GM18951 (cell line): ENCODE measurements around the gene ZBTB7A.

ENCODE experiments used
- POLR2A ChIP-seq: IDR thresholded peaks from 4 replicates; pipeline ENCODE4 v1.6.1; 2011; ENCODE audit warnings: mild to moderate bottlenecking; ENCODE audit not compliant: insufficient read length, insufficient read depth; ENCODE audit errors: extremely low read depth
- in situ Hi-C: fragments of 300-500 bp; cut with MboI; formaldehyde crosslinking; loops from one replicate; pipeline ENCODE4 v1.12.0; 2022; ENCODE audit warnings: low sequenced_read_pairs, mixed read lengths, inconsistent platforms; ENCODE audit not compliant: unreplicated experiment

ZBTB7A gene

DNA sequence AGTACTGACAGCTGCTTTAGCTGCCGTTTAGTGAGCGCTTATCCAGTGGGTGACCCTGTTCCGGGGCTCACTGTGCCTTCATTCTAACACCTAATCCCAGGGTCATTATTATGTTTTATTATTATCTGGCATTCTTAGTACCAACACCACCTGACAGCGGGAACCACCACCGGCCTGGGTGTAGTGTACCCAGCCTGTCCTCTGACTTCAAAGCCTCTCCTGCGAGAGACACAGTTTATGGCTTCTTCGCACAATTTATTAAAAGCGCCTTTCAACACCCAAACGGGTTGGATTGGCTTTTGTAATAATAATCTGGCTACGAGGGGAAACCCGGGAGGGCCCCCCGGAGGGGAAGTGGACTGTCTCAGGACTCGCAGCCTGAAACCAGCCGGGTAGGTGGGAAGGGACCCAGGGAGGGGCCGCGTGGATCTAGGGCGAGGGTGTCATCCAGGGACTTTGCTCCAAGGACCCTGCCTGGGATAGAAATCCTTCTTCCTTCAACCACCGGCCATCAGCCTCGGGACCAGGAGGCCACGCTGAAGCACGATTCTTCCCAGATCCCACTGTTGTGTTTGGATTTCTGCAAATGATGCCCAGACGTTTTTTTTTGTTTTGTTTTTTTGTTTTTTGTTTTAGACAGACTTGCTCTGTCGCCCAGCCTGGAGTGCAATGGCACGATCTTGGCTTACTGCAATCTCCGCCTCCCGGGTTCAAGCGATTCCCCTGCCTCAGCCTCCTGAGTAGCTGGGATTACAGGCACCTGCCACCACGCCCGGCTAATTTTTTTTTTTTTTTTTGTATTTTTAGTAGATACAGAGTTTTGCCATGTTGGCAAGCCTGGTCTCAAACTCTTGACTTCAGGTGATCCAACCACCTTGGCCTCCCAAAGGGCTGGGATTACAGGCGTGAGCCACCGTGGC, 1.6 kb upstream of the ZBTB7A start:
- no peak for TF ChIP-seq POLR2A
- in situ Hi-C loops: no loop called here

DNA sequence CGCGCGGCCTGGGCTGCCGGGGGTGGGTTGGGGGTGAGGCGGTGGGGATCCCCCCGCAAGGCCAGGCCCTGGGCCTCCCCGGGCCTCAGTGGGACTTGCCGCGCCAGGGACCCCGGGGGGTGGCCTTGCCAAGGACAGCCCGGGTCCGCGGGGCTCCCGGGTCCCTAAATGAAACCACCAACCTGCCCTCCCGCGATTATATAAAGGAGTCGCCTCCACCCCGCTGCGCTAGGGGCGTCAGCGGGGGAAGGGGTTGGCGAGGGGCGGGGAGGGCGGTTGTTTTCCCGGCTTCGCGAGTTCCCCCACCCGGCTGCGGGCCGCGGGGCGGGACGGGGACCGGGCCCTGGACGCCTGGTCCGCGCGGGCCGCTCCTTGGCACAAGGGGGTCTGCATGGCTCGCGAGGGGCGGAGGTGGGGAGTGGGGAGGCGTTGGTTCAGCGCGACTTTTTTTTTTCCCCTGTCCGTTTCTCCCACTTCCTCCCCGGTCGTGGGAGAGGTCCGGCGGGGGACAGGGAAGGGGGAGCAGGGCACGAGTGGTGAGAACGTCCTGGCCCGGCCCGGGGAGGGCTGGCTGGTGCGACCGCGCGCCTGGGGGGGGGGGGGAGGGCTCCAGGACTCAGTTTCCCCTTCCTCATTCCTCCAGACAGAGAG, 822 bp upstream of the ZBTB7A start:
- in situ Hi-C loops: no loop called here
- TF ChIP-seq POLR2A: peak; percentile 6

DNA sequence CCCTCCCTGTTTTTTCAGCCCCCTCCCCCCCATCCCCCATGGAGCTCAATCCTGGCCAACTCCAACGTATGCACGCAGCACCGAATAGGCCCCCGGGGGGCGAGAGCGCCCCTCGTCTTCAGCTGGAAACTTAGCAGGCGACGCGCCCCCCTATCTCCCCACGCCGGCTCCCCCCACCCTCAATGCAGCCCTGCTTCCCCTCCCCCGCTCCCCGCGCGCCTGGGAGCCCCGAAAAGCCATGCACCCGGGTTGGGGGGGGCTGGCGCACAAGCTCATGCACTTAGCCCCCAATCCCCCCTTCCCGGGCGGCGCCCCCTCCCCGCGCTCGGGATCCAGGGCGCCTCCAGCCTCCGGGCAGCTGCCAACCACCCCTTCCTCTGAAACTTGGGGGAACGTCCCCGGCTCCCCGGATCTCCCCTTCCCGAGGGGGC, 508 bp downstream of the ZBTB7A start:
- no peak for TF ChIP-seq POLR2A
- in situ Hi-C loops: no loop called here

DNA sequence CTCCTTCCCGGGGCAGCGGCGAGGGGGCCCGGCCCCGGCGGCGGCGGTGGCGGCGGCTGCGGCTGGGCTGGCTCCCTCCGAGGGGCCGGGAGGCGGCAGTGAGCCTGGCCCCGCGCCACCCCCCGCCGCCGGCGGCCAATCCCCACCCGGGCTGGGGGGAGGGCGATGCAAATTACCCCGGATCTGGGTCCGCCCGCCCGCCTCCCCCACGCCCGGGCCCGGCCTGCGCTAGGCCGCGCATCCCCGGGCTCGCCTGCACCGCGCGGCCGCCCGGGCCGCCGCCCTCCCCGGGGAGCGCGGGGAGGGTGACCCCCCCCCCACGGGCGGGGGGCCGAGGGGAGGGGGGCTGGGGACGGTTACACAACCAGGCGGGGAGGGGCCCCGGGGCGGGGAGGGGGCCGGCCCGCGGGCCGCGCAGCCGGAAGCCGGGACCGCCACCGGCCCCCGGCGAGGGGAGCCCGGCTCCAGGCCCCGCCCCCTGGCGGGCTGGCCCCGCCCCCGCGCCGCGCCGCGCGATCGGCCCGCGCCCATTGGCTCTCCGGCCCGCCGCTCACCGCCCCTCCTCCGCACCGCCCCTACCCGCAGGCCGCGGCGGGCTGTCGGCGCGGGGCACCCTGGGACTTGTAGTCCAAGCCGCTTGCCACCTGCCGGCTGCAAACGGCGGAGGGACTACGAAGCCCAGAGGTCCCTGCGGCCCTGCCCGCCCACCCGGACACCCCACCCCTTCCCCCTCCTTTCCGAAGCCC, 1.1 kb downstream of the ZBTB7A start:
- in situ Hi-C loops: no loop called here
- peak; percentile 54 for TF ChIP-seq POLR2A

DNA sequence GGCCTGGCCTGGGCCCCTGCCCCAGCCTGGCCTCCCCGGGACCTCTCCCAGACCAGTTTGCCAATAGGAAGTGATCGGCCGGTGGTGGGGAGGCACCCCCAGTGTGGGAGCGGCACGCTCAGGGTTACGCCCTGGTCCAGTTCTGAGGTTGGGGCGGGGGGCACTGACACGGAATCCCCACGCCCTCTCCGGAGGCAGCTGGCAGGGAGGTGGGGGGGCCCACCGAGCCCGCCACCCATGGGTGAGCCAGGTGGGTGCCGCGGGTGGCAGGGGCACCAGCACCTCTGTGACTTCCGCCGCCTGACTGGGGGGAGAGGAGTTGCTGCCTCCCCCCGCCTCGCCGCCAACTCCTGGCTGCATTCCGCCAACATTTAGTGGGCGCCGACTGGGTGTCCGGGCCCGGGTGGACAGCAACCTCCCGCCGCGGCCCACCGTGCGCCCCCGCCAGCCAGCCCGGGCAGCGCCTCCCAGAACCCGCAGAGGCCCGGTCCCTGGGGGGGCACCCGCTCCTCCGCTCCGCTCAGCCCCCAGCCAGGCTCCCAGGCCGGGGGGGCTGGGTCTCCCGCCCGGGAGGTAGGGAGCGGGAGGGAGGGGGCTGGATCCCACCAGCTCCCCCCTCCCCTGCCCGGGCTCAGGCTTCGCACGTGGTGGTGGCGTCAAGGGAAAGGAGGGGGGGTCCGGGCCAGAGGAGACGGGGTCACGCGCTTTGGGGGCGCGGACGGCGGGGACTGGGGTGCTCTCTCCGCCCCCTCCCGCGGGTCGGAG, 2.0 kb downstream of the ZBTB7A start:
- in situ Hi-C loops: no loop called here
- no peak for TF ChIP-seq POLR2A

DNA sequence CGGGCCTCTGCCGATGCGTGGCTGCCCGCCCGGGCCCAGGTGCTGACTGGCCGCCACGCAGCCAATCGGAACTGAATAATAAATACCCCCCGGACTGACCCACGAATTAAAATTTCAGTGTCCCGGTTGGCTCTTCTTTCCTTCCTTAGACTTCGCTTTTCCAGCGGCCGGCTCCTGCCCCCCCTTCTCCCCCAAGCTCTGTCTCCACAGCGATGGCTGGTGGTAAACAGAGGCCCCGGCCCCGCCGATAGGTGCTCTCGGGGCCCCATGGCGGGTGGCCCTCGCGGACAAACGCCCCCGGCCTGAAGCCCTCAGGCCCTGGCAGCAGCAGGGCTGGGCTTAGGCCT, 2.6 kb downstream of the ZBTB7A start:
- TF ChIP-seq POLR2A: no peak
- in situ Hi-C loops: no loop called here

DNA sequence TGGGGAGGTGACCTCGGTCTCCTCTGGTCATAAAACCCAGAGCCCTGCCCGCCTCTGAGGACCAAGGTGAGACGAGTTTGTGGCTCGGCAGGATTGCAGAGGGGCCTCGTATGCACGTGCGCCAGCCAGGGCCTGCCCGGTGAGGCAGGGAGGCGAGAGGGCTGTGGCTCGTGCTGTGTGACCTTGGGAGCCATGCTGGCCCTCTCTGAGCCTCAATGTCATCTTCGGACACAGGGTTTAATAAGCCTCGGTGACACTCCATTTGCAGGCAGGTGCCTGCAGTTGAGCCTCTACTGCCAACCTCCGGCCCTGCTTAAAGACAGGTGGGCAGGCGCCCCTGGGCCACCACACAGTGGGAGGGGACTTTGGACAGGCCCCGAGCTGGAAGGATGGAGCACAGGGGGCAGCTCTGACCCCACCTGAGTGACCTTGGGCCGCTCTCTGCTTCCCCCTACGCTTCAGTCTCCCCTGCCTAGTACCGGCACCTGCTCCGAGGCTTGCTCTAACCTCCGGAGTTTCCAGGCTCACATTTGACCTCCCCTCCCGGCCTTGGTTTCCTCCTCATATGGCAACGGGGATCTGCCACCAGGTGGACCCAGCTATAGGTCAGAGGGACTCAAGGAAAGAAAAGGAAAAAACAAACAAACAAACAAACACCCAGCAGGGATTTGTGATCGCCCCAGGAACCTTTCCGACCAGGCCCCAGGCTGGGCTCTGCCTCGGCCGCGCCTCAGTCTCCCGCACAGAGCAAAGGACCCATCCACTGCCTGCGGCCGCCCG, 3.1 kb downstream of the ZBTB7A start:
- no peak for TF ChIP-seq POLR2A
- in situ Hi-C loops: no loop called here

DNA sequence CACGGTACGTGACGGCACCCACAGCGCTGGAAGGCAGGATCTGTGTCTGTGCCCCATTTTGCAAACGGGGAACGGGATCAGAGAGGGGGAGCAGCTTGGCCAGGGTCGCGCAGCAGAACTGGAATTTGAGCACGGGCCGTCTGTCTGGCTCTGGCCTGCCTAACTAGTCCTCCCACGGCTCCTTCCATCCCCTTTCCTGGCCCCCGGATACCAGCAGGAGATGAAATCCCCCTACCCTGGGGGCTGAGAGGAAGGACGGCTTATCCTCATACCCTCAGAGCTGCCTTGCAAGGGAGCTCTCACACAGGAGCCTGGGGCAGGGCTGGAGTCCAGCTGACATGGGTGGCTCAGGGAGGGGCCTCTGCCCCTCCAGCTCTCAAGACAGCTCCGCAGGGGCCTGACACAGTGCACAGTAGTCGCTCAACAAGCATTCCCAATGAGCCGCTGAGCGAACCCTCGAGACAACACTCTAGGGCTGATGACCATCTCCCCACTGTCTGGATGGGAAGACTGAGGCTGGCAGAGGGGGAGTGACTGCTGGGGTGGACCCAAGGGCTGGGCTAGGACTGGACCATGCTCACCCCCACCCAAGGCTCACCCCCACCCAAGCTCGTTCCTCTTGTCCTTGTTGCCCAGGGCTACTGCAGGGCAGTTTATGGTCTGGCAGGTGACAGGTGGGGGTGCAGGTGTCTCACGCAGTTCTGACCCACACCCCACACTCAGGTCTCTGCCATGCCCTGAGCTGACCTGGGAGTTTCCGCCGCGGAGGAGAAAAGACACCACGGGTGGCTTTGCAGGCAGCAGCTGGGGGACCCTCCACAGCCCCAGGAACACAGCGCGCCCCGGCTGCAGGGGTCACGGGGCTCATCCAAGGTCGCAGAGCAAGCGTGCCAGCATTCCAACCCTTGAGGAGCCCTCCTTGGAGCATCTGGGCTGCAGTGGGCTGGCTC, 4.0 kb downstream of the ZBTB7A start:
- no peak for TF ChIP-seq POLR2A
- in situ Hi-C loops: no loop called here

DNA sequence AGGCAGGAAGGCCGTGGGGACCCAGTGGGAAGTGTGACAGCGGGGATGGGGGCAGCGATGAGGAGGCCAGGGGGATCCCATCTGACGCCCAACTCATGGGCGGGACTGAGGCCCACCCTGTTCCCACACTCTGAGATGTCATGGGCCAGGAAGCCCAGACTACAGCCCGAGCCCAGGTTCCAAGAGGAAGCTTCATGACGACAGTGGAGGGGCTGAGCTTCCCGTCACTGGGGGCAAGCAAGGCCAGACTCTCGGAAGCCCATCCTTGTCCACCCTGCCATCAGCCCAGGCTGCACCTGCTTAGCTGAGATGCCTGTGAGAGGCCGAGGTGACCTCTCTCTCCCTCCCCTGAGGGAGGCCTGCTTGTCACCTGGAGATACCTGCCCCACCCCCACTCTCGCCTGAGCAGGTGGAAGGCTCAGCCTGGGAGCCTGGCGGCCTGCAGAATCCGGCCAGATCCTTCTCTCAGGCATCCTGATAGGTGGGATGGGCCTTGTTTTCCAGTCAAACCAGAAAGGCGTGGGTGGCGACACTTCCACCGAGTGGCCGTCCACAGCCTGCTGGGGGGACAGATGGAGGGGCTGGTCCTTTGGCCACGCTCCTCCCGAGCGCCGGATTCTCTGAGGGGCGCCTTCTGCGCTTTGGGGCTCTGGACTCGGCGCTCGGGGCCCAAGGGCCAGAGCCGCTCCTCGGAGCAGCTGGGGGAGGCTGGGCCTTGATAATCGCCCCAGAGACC, 4.8 kb downstream of the ZBTB7A start:
- no peak for TF ChIP-seq POLR2A
- in situ Hi-C loops: no loop called here

DNA sequence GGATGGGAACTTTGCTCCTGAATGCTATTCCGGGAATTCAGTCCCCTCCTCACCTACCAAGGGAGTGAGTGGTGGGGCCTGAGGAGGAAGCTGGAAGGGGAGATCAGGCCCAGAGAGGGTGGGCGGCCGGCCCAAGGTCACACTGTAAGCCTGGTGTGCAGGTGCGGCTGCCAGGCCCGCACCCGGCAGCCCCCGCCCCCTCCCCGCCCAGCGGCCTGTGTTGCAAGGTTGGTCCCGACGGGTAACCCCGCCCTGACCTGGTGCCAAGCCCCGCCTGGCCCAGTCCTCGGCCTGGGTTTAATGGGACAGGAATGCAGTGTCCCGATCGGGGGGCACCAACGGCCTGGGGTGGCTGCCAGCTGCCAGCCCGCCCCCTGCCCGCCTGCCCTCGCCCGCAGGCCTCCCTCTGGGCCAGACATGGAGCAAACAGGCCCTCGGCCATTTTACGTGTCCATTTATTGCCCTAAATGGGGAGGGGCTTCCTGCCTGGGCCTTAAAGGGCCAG, 5.5 kb downstream of the ZBTB7A start:
- no peak for TF ChIP-seq POLR2A
- in situ Hi-C loops: no loop called here
